ENCODE results near the gene NCS1.

The NCS1 gene

GRCh38 chr9:130172858-130173665 is 858 bp downstream of the NCS1 start (continued):
- TF ChIP-seq ZNF398 (tag by site-specific recombination; IDR thresholded peaks at IDR 0.05) (peak; percentile 98), EGR2 (tag by site-specific recombination; IDR thresholded peaks at IDR 0.05; ENCODE audit: low read depth) (no peak), ZNF239 (tag by site-specific recombination; IDR thresholded peaks at IDR 0.05) (no peak), ZNF521 (tag by site-specific recombination; IDR thresholded peaks at IDR 0.05) (no peak), GLIS2 (tag by site-specific recombination; IDR thresholded peaks at IDR 0.05) (peak; percentile 61; the same call in 1 of the 2 replicates), ZBTB20 (tag by site-specific recombination; IDR thresholded peaks at IDR 0.05) (peak; percentile 74), ZNF16 (tag by site-specific recombination; IDR thresholded peaks at IDR 0.05; ENCODE audit: low read depth) (no peak), ZNF670 (tag by site-specific recombination; IDR thresholded peaks at IDR 0.05; ENCODE audit: low read depth) (no peak), KLF9 (tag by site-specific recombination; IDR thresholded peaks at IDR 0.05; ENCODE audit: low read depth) (no peak), ZNF529 (tag by site-specific recombination; IDR thresholded peaks at IDR 0.05; ENCODE audit: insufficient replicate concordance) (no peak), ZNF341 (tag by site-specific recombination; IDR thresholded peaks at IDR 0.05; ENCODE audit: low read depth) (peak; percentile 99), ZBTB44 (tag by site-specific recombination; IDR thresholded peaks at IDR 0.05) (no peak), ZNF366 (tag by site-specific recombination; conservative IDR thresholded peaks at IDR 0.05) (no peak), ZNF391 (tag by site-specific recombination; IDR thresholded peaks at IDR 0.05; ENCODE audit: borderline replicate concordance, low read depth) (no peak)

- Histone ChIP-seq H3K27ac (ENCODE audit: extremely low read depth, low read depth, low read length) (no peak overlapping the region), H3K4me3 (ENCODE audit: low read depth, low read length) (peak overlapping the region; percentile 54), H3K36me3 (ENCODE audit: control insufficient read depth in 2 of 2, insufficient read depth in 1 of 2, low read length in 2 of 2) (no peaks in the 10 kb centered on the region), H3K4me1 (ENCODE audit: control insufficient read depth, insufficient read depth, low read length) (peaks cover 7% of the 10 kb centered on the region), H3K9me3 (ENCODE audit: control insufficient read depth, insufficient read depth, low read depth, low read length) (no peaks in the 10 kb centered on the region)
- ChIA-PET POLR2A (interaction anchor here (0.7 kb wide), 1 partner anchor 167 kb away, joined by 3 read pairs; no protein-coding TSS in a partner anchor), CTCF (interaction anchor here (0.7 to 1.9 kb wide), 8 partner anchors 10 to 179 kb away, joined by 3 to 8 read pairs (median 4); no protein-coding TSS in a partner anchor)
- TF ChIP-seq ZNF600 (tag by site-specific recombination; IDR thresholded peaks at IDR 0.05) (0 out of 2 replicates have a peak, but pooled peaks have one; percentile 6), ZNF121 (tag by site-specific recombination; IDR thresholded peaks at IDR 0.05) (no peak), ZNF692 (tag by site-specific recombination; IDR thresholded peaks at IDR 0.05) (peak; percentile 44; the same call in 1 of the 2 replicates), OSR2 (tag by site-specific recombination; IDR thresholded peaks at IDR 0.05) (no peak), GLIS1 (tag by site-specific recombination; IDR thresholded peaks at IDR 0.05) (peak; percentile 66), ZNF626 (tag by site-specific recombination; IDR thresholded peaks at IDR 0.05) (no peak)
These were observed 1.4 kb downstream of the NCS1 start for GRCh38 chr9:130173666-130173983.
